MM.1S (cell line): ENCODE data around the gene PRSS8.

Experiments
- CTCF ChIP-seq: fragments of 300-600 bp; sonication (generic); IDR thresholded peaks from 2 replicates; pipeline ENCODE4 v1.5.1; 2016; ENCODE audit warnings: antibody characterized with exemption, low read length, mixed read lengths
- EZH2 ChIP-seq: fragments of 300-600 bp; sonication (generic); optimal IDR thresholded peaks from 2 replicates; pipeline ENCODE3; 2017; ENCODE audit warnings: low read depth, mild to moderate bottlenecking, antibody characterized with exemption, low read length, mixed read lengths
- EZH2phosphoT487 ChIP-seq: fragments of 300-600 bp; sonication (generic); IDR thresholded peaks from 2 replicates; pipeline ENCODE4 v1.6.1; 2018; ENCODE audit warnings: antibody characterized with exemption, low read length

- TF ChIP-seq CTCF (no peak), EZH2 (no peak), EZH2phosphoT487 (no peak)
Observed at GRCh38 chr16:31132303-31132979, 3.1 kb downstream of the PRSS8 start.
